GM19099 (cell line): ENCODE measurements around the gene PCSK1.

Experiments used
- POLR2A ChIP-seq: IDR thresholded peaks from 3 replicates; pipeline ENCODE4 v1.6.1; 2011; ENCODE audit warnings: low read depth; ENCODE audit not compliant: insufficient read length; ENCODE audit errors: extremely low read depth

PCSK1 gene

DNA sequence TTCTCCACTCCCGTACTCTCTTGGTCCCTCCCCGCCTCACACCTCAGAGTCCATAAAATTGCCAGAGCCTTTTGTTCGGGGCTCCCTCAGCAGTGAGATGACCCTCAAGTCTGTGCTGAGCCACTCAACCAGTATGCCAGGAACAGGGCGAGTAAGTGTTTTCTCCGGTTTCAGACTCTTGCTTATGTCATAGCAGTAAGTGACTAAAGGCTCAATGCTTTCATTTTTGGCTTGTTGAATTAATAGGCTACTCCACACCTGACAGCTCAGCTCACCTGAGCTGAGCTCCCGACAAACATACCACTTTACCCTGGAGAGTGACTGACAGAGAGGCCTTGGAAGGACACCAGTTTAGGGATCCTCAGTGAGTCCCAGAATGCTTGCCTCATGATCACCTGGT is 30.5 kb downstream of the PCSK1 start:
- no peak for TF ChIP-seq POLR2A

DNA sequence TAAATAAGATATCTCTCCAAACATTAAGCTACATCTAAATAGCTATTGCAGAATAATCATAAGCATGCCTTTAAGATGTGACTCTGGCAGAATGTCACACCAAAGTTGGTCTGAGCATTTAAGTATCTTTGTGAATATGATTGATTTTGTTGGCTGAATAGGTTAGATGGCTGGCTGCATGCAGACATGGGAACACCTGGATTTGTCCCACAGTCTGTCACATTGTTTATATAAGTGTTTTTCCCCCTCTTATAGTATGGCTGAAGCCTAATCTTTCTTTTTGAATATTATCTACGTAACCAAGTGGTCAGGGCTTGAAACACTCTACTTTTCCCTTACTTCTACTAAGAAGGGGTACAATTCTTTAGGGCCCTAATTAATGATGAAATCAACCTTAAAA is 36.2 kb downstream of the PCSK1 start:
- TF ChIP-seq POLR2A = no peak

DNA sequence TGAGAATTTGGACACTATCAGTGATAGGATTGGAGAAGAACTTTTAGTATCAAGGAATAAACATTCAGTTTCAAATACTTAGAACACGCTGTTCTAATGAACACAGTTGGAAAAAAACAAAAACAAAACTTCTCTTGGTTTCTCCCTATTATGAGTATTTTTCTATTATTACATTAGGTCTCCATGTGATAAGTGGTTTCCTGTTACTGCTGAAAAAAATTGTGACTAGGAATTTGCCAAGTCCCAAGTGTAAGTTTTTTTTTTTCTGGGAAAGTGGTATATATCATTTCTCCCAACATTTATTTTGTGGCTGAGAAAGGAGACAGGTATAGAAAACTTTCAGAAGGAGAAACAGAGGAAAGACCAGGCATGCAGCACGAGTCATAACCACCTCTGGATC is 41.1 kb downstream of the PCSK1 start:
- no peak for TF ChIP-seq POLR2A

- TF ChIP-seq POLR2A = no peak
Measured at GRCh38 chr5:96388176-96388575, 44.9 kb downstream of the PCSK1 start.

- no peak for TF ChIP-seq POLR2A
Measured at GRCh38 chr5:96387616-96388015, 45.4 kb downstream of the PCSK1 start.

DNA sequence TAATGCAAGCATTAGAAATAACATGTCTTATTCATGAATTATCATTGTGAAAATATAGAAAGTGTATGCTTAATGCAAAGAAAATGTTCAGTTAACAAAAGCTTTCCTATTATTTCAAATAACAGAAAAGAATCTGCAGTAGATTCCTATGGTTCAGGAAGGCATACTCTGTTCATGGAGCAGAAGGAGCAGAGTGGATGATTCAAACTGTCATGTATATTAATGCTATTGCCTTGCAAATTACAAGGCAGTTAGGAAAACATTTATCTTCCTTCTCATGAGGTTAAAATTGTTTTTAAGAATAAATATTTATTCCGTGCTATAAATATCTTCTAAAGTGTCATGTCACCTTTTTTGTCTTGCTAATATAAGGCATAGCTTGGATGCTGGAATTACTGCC is 47.5 kb downstream of the PCSK1 start:
- TF ChIP-seq POLR2A = no peak

DNA sequence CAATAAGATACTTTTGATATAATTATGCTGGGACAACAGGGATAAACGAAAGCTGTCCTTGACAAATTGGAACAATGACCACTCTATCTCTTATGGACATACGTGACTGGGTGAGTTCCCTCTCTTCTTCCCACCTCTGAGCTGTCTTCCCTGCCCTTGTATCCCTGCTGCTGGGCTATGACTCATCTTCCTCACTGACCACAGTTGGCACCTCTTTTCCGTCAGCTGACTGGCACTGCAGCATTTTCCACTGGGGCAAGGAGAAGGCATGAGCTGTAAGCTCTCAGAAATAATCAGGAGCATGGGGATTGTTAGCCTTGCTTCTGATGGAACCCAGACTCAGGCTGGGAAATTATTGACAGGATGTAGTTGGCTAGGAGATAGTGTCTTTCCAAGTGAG is 48.7 kb downstream of the PCSK1 start:
- no peak for TF ChIP-seq POLR2A

DNA sequence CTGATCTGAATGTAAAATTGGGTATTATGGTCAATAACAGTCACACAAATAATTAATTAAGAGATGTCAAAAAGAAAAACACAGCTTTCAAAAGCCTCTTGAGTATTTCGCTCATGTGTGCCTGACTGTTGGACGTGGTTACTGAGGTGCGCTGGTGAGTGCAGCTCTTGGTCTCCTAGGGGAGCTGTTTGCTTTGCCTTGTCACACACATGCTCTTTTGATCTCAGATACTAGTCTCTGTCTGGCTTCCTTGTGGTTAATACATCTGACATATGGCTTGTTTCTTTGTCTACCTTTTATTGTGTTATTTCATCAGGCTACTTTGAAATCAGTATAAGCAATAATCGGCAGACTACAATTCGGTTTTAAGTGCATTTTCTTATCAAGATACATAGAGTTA is 51.5 kb downstream of the PCSK1 start:
- TF ChIP-seq POLR2A = no peak

DNA sequence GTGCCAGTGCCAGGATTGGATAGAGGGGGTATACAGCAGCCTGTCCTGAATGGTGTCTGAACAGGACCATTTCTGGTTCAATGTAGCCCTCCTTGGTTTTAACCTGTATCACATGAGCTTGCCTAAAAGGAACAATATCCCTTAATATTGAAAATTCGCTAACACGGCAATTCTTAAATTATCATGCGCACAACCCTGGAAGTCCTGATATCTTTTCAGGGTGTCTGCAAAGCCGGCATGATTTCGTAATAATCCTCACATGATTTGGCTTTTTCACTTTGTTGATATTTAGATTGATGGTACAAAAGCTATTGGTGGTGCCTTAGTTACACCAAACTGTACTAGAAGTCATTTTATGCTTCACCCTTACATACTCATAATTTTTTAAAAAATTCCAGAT is 53.2 kb downstream of the PCSK1 start:
- TF ChIP-seq POLR2A = no peak

- TF ChIP-seq POLR2A = no peak
Measured at GRCh38 chr5:96377597-96377996, 55.5 kb downstream of the PCSK1 start.

DNA sequence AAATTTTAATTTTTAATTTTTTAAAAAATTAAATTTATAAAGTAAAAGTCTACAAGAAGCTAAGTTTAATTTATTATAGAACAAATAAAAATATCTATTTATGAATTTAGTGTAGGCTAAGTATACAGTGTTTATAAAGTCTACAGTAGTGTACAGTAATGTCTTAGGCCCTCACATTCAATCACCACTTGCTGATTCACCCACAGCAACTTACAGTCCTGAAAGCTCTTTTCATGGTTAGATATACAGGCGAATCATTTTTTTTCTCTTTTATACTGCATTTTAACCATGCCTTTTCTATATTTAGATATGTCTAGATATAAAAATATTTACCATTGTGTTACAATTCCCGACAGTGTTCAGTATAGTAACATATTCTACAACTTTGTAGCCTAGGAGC is 55.9 kb downstream of the PCSK1 start:
- no peak for TF ChIP-seq POLR2A

GRCh38 chr5:96374653-96375052 is 58.4 kb downstream of the PCSK1 start:
- TF ChIP-seq POLR2A = no peak

GRCh38 chr5:96373381-96373733 is 59.7 kb downstream of the PCSK1 start:
- no peak for TF ChIP-seq POLR2A

GRCh38 chr5:96372726-96373380 is 60.2 kb downstream of the PCSK1 start:
- no peak for TF ChIP-seq POLR2A

- TF ChIP-seq POLR2A = no peak
Measured at GRCh38 chr5:96370976-96371375, 62.1 kb downstream of the PCSK1 start.

DNA sequence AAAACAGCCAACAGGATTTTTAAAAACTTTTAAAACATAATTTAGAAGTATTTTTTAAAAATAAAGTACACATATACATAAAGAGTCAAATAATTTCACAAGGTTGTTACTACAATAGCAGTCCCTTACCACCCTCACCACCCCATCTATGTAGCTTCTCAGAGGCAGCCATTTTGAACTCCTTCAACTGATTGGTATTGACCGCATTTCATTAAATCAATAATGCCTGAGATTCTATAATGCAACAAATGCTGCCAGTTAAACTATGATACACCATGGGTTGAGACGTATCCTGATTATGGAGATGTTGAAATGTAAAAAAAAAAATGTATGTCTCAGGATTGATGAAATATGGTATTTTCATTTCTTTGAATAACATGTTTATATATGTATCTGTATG is 78.8 kb downstream of the PCSK1 start:
- TF ChIP-seq POLR2A = no peak

DNA sequence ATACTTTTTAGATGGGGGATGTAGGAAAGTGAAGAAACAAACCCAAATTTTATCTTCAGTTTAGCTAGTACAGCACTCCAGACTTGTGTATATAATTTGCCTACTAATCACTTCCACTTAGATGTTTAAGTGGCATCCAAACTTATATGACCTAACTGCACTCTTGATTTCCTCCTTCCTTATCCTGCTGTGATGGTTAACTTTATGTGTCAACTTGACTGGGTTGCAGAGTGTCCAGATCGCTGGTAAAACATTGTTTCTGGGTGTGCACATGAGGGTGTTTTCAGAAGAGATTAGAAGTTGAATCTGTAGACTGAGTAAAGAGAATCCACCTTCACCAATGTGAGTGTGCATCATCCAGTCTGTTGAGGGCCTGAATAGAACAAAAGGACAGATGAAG is 79.8 kb downstream of the PCSK1 start:
- TF ChIP-seq POLR2A = no peak
